ENCODE results near the gene SYNGAP1. TPM values are rescaled to one million over a fixed set of nuclear protein-coding genes. Genes with fewer than 3 reads are reported as not detected.

Gene SYNGAP1
- total and polyA plus RNA-seq, 3 experiments from 2014 or later, result 1.0 to 24.9 (median 22.6) TPM

DNA sequence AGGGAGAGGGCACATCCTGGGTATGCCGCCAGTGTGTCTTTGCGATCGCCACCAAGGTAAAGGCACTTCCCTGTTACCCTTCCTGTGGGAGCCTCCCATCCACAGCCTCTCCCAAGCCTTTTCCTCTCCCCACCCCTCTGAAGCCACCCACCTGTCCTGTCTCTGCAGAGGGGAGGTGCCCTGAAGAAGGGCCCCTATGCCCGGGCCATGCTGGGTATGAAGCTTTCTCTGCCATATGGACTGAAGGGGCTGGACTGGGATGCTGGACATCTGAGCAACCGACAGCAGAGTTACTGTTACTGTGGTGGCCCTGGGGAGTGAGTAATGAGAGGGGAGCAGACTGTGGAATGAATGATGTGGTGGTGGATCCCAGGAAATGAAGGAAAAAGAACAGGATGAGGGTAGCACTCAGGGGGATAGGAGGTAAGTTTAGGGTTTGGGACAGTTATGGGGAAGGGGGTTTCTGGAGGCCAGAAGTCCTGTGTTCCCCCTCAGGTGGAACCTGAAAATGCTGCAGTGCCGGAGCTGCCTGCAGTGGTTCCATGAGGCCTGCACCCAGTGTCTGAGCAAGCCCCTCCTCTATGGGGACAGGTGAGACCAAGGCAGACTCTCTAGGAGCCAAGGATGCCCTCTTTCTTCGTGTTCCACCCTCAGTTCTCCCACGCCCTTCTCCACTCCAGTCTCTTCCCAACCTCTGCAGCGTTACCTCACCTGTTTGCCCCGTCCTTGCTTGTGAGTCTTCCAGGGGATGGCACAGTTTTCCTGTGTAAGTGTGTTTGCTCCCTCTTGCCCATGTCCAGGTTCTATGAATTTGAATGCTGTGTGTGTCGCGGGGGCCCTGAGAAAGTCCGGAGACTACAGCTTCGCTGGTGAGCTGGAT lies 6.4 kb upstream of the SYNGAP1 start:
- Mint-ChIP-seq H3K36me3 (peaks cover 5 to 64% (median 10%) of the 10 kb centered on the region in 3 donors), H3K27ac (peak overlapping the region in 7 of 8 donors; percentile 51 to 100 (median 84)), H3K9me3 (peaks cover 0 to 2% (median 0%) of the 10 kb centered on the region in 5 donors), H3K4me1 (peaks cover 68 to 77% (median 74%) of the 10 kb centered on the region in 3 donors), H3K4me3 (peak overlapping the region; percentile 39 to 94 (median 84)), H3K27me3 (peaks cover 0 to 3% of the 10 kb centered on the region in 2 donors)
- peaks cover 33% of the 10 kb centered on the region for H3K36me3 ChIP-seq (ENCODE audit: insufficient read depth, low read length)
- POLR2A ChIA-PET, result no interaction called here
- no peaks in the 10 kb centered on the region for H3K9me3 ChIP-seq (ENCODE audit: low read length)
- no peaks in the 10 kb centered on the region for H3K27me3 ChIP-seq (ENCODE audit: insufficient read depth, low read length, poor library complexity, severe bottlenecking)
- no peak overlapping the region for H3K27ac ChIP-seq (ENCODE audit: low read depth, low read length)
- H3K4me3 ChIP-seq (ENCODE audit: low read length), result no peak overlapping the region
- peak in 1 of 5 donors; percentile 39 for DNase-seq
- CTCF ChIA-PET, result interaction anchor here (0.7 kb wide), 1 partner anchor 18 kb away, joined by 3 read pairs; no protein-coding TSS in a partner anchor
- peaks cover 66% of the 10 kb centered on the region for H3K4me1 ChIP-seq (ENCODE audit: insufficient read depth, low read length)

DNA sequence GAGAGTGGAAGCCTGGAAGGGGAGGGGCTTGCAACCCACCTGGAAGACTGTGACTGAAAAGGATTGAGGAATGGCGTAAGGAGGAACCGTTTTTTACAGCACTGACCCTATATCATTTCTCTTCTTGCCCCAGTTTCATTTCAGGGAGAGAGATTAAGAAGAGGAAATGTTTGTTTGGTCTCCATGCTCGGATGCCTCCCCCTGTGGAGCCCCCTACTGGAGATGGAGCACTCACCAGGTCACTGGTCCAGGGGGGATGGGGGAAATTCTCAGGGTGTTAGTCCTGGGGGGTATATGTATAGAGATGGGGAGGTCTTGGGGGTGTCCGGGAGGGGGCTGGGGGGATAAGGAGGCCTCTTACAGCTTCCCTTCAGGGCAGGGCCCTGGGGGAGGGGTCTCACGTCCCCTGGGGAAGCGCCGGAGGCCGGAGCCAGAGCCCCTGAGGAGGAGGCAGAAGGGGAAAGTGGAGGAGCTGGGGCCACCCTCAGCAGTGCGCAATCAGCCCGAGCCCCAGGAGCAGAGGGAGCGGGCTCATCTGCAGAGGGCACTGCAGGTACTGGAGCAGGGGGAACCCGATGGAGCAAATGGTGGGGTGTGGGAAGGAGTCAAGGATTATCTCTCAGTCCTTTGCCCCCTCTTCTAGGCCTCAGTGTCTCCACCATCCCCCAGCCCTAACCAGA lies 5.1 kb upstream of the SYNGAP1 start:
- DNase-seq, result no peak
- H3K4me1 Mint-ChIP-seq, result peaks cover 76 to 83% (median 79%) of the 10 kb centered on the region in 3 donors
- H3K36me3 Mint-ChIP-seq, result peaks cover 5 to 64% (median 10%) of the 10 kb centered on the region in 3 donors
- Histone ChIP-seq H3K27ac (ENCODE audit: low read depth, low read length) (no peak overlapping the region), H3K4me3 (ENCODE audit: low read length) (no peak overlapping the region), H3K9me3 (ENCODE audit: low read length) (no peaks in the 10 kb centered on the region), H3K27me3 (ENCODE audit: insufficient read depth, low read length, poor library complexity, severe bottlenecking) (no peaks in the 10 kb centered on the region), H3K36me3 (ENCODE audit: insufficient read depth, low read length) (peaks cover 33% of the 10 kb centered on the region), H3K4me1 (ENCODE audit: insufficient read depth, low read length) (peaks cover 72% of the 10 kb centered on the region)
- peaks cover 0 to 3% of the 10 kb centered on the region in 2 donors for H3K27me3 Mint-ChIP-seq
- ChIA-PET POLR2A (no interaction called here), CTCF (interaction anchor here (0.7 to 1.6 kb wide), 2 partner anchors 14 to 16 kb away, joined by 3 read pairs; no protein-coding TSS in a partner anchor)
- H3K9me3 Mint-ChIP-seq, result peaks cover 0 to 2% (median 0%) of the 10 kb centered on the region in 5 donors
- peak overlapping the region in 4 of 7 donors; percentile 5 to 90 (median 54) for H3K4me3 Mint-ChIP-seq
- H3K27ac Mint-ChIP-seq, result peak overlapping the region in 7 of 8 donors; percentile 35 to 100 (median 72)

DNA sequence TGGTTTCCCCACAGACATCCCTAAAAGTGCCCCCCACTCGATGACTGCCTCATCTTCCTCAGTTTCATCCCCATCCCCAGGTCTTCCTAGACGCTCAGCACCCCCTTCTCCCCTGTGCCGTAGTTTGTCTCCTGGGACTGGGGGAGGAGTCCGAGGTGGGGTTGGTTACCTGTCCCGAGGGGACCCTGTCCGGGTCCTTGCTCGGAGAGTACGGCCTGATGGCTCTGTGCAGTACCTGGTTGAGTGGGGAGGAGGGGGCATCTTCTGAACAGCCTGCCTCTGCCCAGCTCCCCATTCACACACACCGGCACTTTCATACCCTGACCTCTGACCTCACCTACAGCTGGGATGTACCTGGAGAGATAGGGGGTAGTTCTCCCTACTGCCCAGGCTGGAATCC lies 4.0 kb upstream of the SYNGAP1 start:
- no peak for DNase-seq
- Histone ChIP-seq H3K4me3 (ENCODE audit: low read length) (no peak overlapping the region), H3K36me3 (ENCODE audit: insufficient read depth, low read length) (peaks cover 33% of the 10 kb centered on the region), H3K4me1 (ENCODE audit: insufficient read depth, low read length) (peaks cover 70% of the 10 kb centered on the region), H3K27ac (ENCODE audit: low read depth, low read length) (no peak overlapping the region), H3K27me3 (ENCODE audit: insufficient read depth, low read length, poor library complexity, severe bottlenecking) (no peaks in the 10 kb centered on the region), H3K9me3 (ENCODE audit: low read length) (no peaks in the 10 kb centered on the region)
- ChIA-PET CTCF (interaction anchor here (1.6 kb wide), 1 partner anchor 13 kb away, joined by 3 read pairs; no protein-coding TSS in a partner anchor), POLR2A (no interaction called here)
- H3K4me1 Mint-ChIP-seq, result peaks cover 73 to 79% (median 77%) of the 10 kb centered on the region in 3 donors
- H3K27me3 Mint-ChIP-seq, result peaks cover 0 to 3% of the 10 kb centered on the region in 2 donors
- peak overlapping the region; percentile 6 to 85 (median 62) for H3K4me3 Mint-ChIP-seq
- peak overlapping the region in 7 of 8 donors; percentile 26 to 100 (median 85) for H3K27ac Mint-ChIP-seq
- H3K9me3 Mint-ChIP-seq, result peaks cover 0 to 2% (median 0%) of the 10 kb centered on the region in 5 donors
- H3K36me3 Mint-ChIP-seq, result peaks cover 5 to 62% (median 10%) of the 10 kb centered on the region in 3 donors

DNA sequence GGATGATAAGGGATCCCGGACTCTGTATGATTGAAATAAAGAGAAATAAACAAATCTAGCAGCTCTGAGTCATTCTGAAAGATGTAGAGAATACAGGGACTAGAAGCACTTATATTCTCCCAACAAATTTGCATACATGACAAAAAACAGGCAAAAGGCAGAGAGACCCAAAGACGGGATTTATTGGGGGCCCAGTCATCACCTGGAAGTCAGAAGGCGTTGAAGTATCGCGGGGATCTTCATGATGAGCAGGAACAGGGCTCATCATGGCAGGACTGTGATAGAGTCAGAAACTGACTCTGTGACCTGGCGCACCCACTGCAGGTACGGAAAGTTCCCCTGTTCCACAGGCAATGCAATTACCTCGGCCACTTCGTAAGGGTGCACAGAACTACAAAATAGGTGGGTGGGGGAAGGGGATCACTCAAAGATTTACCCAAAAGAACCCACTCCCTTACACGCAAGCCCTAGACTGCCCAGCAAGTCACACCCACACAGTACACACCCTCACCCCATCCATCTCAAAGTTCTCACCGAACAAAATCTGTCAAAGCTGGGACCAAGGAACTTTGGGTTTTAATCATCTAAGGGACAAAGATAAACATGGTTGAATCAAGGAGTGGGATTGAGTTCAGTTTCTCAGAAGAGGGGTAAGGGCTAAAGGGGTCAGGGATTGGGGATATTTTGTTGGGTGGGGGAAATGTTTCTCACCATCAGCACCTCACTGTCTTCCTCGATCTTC lies 3.3 kb upstream of the SYNGAP1 start:
- Mint-ChIP-seq H3K9me3 (peaks cover 0 to 2% (median 0%) of the 10 kb centered on the region in 5 donors), H3K27ac (peak overlapping the region; percentile 97 to 100 (median 100)), H3K4me3 (peak overlapping the region; percentile 85 to 95 (median 92)), H3K4me1 (peaks cover 71 to 80% (median 78%) of the 10 kb centered on the region in 3 donors), H3K27me3 (peaks cover 0 to 3% of the 10 kb centered on the region in 2 donors), H3K36me3 (peaks cover 5 to 58% (median 10%) of the 10 kb centered on the region in 3 donors)
- ChIA-PET CTCF (interaction anchor here (2.9 kb wide), 1 partner anchor 13 kb away, joined by 15 read pairs; no protein-coding TSS in a partner anchor), POLR2A (interaction anchor here (1.5 kb wide), 1 partner anchor 12 kb away, joined by 3 read pairs; no protein-coding TSS in a partner anchor)
- H3K4me1 ChIP-seq (ENCODE audit: insufficient read depth, low read length), result peaks cover 68% of the 10 kb centered on the region
- peak overlapping the region; percentile 94 for H3K4me3 ChIP-seq (ENCODE audit: low read length)
- no peaks in the 10 kb centered on the region for H3K27me3 ChIP-seq (ENCODE audit: insufficient read depth, low read length, poor library complexity, severe bottlenecking)
- DNase-seq, result no peak
- peaks cover 33% of the 10 kb centered on the region for H3K36me3 ChIP-seq (ENCODE audit: insufficient read depth, low read length)
- no peaks in the 10 kb centered on the region for H3K9me3 ChIP-seq (ENCODE audit: low read length)
- H3K27ac ChIP-seq (ENCODE audit: low read depth, low read length), result peak overlapping the region; percentile 94

- H3K4me3 Mint-ChIP-seq, result peak overlapping the region; percentile 85 to 95 (median 92)
- peaks cover 30% of the 10 kb centered on the region for H3K36me3 ChIP-seq (ENCODE audit: insufficient read depth, low read length)
- H3K36me3 Mint-ChIP-seq, result peaks cover 5 to 55% (median 10%) of the 10 kb centered on the region in 3 donors
- H3K4me3 ChIP-seq (ENCODE audit: low read length), result peak overlapping the region; percentile 94
- peaks cover 68 to 77% (median 73%) of the 10 kb centered on the region in 3 donors for H3K4me1 Mint-ChIP-seq
- H3K4me1 ChIP-seq (ENCODE audit: insufficient read depth, low read length), result peaks cover 60% of the 10 kb centered on the region
- H3K27ac Mint-ChIP-seq, result peak overlapping the region; percentile 97 to 100 (median 100)
- peak overlapping the region; percentile 94 for H3K27ac ChIP-seq (ENCODE audit: low read depth, low read length)
- DNase-seq, result no peak
- POLR2A ChIA-PET, result interaction anchor here (0.5 to 1.6 kb wide), 5 partner anchors 11 to 100 kb away, joined by 3 to 7 read pairs (median 4); partner anchors contain the start of genes KIFC1, ZBTB22 and ZBTB9
- peaks cover 0 to 3% of the 10 kb centered on the region in 2 donors for H3K27me3 Mint-ChIP-seq
- CTCF ChIA-PET, result interaction anchor here (1.2 to 2.9 kb wide), 2 partner anchors 12 to 107 kb away, joined by 3 to 15 read pairs; no protein-coding TSS in a partner anchor
- peaks cover 0 to 2% (median 0%) of the 10 kb centered on the region in 5 donors for H3K9me3 Mint-ChIP-seq
- H3K9me3 ChIP-seq (ENCODE audit: low read length), result no peaks in the 10 kb centered on the region
- no peaks in the 10 kb centered on the region for H3K27me3 ChIP-seq (ENCODE audit: insufficient read depth, low read length, poor library complexity, severe bottlenecking)
Observed at GRCh38 chr6:33417128-33417902, 2.5 kb upstream of the SYNGAP1 start.

- peak within 1 kb of the TSS; percentile 94 for H3K4me3 ChIP-seq (ENCODE audit: low read length)
- H3K9me3 ChIP-seq (ENCODE audit: low read length), result no peaks in the 10 kb centered on the region
- H3K27me3 Mint-ChIP-seq, result peaks cover 0 to 3% of the 10 kb centered on the region in 2 donors
- H3K36me3 Mint-ChIP-seq, result peaks cover 5 to 47% (median 8%) of the 10 kb centered on the region in 3 donors
- peak within 1 kb of the TSS; percentile 97 to 100 (median 100) for H3K27ac Mint-ChIP-seq
- peak; percentile 99 to 100 (median 99) for DNase-seq
- ChIA-PET CTCF (interaction anchor here (1.0 to 2.9 kb wide), 5 partner anchors 12 to 169 kb away, joined by 3 to 15 read pairs (median 3); no protein-coding TSS in a partner anchor), POLR2A (interaction anchor here (0.5 to 1.6 kb wide), 12 partner anchors 8 to 1588 kb away, joined by 3 to 8 read pairs (median 4); partner anchors contain the start of genes B3GALT4, KIFC1, RPS18 and VPS52)
- H3K27ac ChIP-seq (ENCODE audit: low read depth, low read length), result peak within 1 kb of the TSS; percentile 94
- peaks cover 63 to 69% (median 65%) of the 10 kb centered on the region in 3 donors for H3K4me1 Mint-ChIP-seq
- H3K36me3 ChIP-seq (ENCODE audit: insufficient read depth, low read length), result peaks cover 25% of the 10 kb centered on the region
- peak within 1 kb of the TSS; percentile 85 to 95 (median 92) for H3K4me3 Mint-ChIP-seq
- H3K9me3 Mint-ChIP-seq, result peaks cover 0 to 2% (median 0%) of the 10 kb centered on the region in 5 donors
- H3K4me1 ChIP-seq (ENCODE audit: insufficient read depth, low read length), result peaks cover 52% of the 10 kb centered on the region
- H3K27me3 ChIP-seq (ENCODE audit: insufficient read depth, low read length, poor library complexity, severe bottlenecking), result no peaks in the 10 kb centered on the region
Observed at GRCh38 chr6:33417903-33418689, 1.8 kb upstream of the SYNGAP1 start, which contains the start of gene CUTA. Gene CUTA, minus strand, starts transcription at chr6:33418107. Its CDS starts 107 bp downstream, at chr6:33418000.

Measured in CD8-positive, alpha-beta memory T cell (primary cell).